Measurements from ENCODE around the gene PRR29. TPM values are rescaled to one million over a fixed set of nuclear protein-coding genes. Genes with fewer than 3 reads are reported as not detected.

PRR29 gene
- total and polyA plus RNA-seq, 2 donors (not counting 3 experiments of a cell fraction or from before 2014, with no cell fraction given), result 0.39 to 1.2 TPM

- Histone ChIP-seq H3K4me1 (ENCODE audit: control insufficient read depth, extremely low read depth, insufficient read depth, low read length) (no peaks in the 10 kb centered on the region), H3K36me3 (ENCODE audit: control insufficient read depth in 2 of 2, extremely low read depth in 1 of 2, insufficient read depth in 2 of 2, low read length in 2 of 2) (no peaks in the 10 kb centered on the region), H3K9me3 (replicated peaks; ENCODE audit: control insufficient read depth, insufficient read depth, low read length) (no peaks in the 10 kb centered on the region), H3K27me3 (ENCODE audit: control insufficient read depth in 2 of 2, insufficient read depth in 2 of 2, low read length in 2 of 2) (no peaks in the 10 kb centered on the region), H3K27ac (ENCODE audit: insufficient read depth, low read depth, low read length) (no peak overlapping the region), H3K9ac (replicated peaks; ENCODE audit: extremely low read depth, insufficient read depth, low read length) (no peak overlapping the region), H4K20me1 (replicated peaks; ENCODE audit: control insufficient read depth, extremely low read depth, insufficient read depth, low read length) (no peaks in the 10 kb centered on the region), H3K4me3 (replicated peaks in 1 of 3; ENCODE audit: insufficient read depth in 1 of 3, low read depth in 1 of 3, low read length in 3 of 3) (no peak overlapping the region), H3K9me1 (replicated peaks; ENCODE audit: control insufficient read depth, extremely low read depth, insufficient read depth, low read length) (no peaks in the 10 kb centered on the region), H3K4me2 (ENCODE audit: insufficient read depth, low read length) (no peak overlapping the region), H2AFZ (ENCODE audit: low read depth, low read length) (no peak overlapping the region), H3K79me2 (ENCODE audit: control insufficient read depth, insufficient read depth, low read length) (no peaks in the 10 kb centered on the region)
- ChIA-PET CTCF (interaction anchor here (15.1 kb wide), 1 partner anchor 100 kb away, joined by 802 read pairs; the partner anchor contains the start of gene ERN1), POLR2A (no interaction called here)
- TF ChIP-seq POLR2A (IDR thresholded peaks at IDR 0.05; ENCODE audit: low read depth, low read length), result no peak
- TF ChIP-seq GATA2 (IDR thresholded peaks at IDR 0.05; ENCODE audit: insufficient read depth, insufficient read length, low read depth, low read length), result no peak
- no peak for TF ChIP-seq JUN (IDR thresholded peaks at IDR 0.05; ENCODE audit: borderline replicate concordance, insufficient read depth, insufficient read length, low read depth)
- no peak for TF ChIP-seq MYC (IDR thresholded peaks at IDR 0.05; ENCODE audit: low read depth, low read length)
- TF ChIP-seq MAX (IDR thresholded peaks at IDR 0.05; ENCODE audit: insufficient read depth, insufficient read length), result no peak
- BruUV-seq (replicated peaks), result no TSS peak
- no peak for DNase-seq (ENCODE audit: low read depth, low spot score)
- FAIRE-seq, result no peak
- dilution Hi-C loops (cut with MboI; ENCODE audit: extremely low pct_ligation_motif_present, low sequenced_read_pairs) (loop anchor here (25.0 kb wide), 1 partner anchor 105 kb away; the partner anchor contains the start of gene ERN1), intact Hi-C loops (cut with micrococcal nuclease) (no loop called here)
These were observed 33.9 kb downstream of the PRR29 start for GRCh38 chr17:64032081-64032480.

GRCh38 chr17:64036198-64036922, 38.2 kb downstream of the PRR29 start:
- H3K4me2 ChIP-seq (ENCODE audit: insufficient read depth, low read length), result no peak overlapping the region
- H2AFZ ChIP-seq (ENCODE audit: low read depth, low read length), result no peak overlapping the region
- no TSS peak for BruUV-seq (replicated peaks)
- no peaks in the 10 kb centered on the region for H3K79me2 ChIP-seq (ENCODE audit: control insufficient read depth, insufficient read depth, low read length)
- dilution Hi-C loops (cut with MboI; ENCODE audit: extremely low pct_ligation_motif_present, low sequenced_read_pairs) (loop anchor here (25.0 kb wide), 1 partner anchor 101 kb away; the partner anchor contains the start of gene ERN1), intact Hi-C loops (cut with micrococcal nuclease) (no loop called here)
- H3K9me3 ChIP-seq (replicated peaks; ENCODE audit: control insufficient read depth, insufficient read depth, low read length), result no peaks in the 10 kb centered on the region
- no peak for TF ChIP-seq MAX (IDR thresholded peaks at IDR 0.05; ENCODE audit: insufficient read depth, insufficient read length)
- POLR2A ChIA-PET, result no interaction called here
- no peak overlapping the region for H3K4me3 ChIP-seq (replicated peaks in 1 of 3; ENCODE audit: insufficient read depth in 1 of 3, low read depth in 1 of 3, low read length in 3 of 3)
- no peaks in the 10 kb centered on the region for H4K20me1 ChIP-seq (replicated peaks; ENCODE audit: control insufficient read depth, extremely low read depth, insufficient read depth, low read length)
- DNase-seq (ENCODE audit: low read depth, low spot score), result no peak
- FAIRE-seq, result no peak
- CTCF ChIA-PET, result interaction anchor here (1.1 to 2.7 kb wide), 5 partner anchors 10 to 246 kb away, joined by 3 to 20 read pairs (median 4); no protein-coding TSS in a partner anchor
- H3K4me1 ChIP-seq (ENCODE audit: control insufficient read depth, extremely low read depth, insufficient read depth, low read length), result no peaks in the 10 kb centered on the region
- H3K9me1 ChIP-seq (replicated peaks; ENCODE audit: control insufficient read depth, extremely low read depth, insufficient read depth, low read length), result no peaks in the 10 kb centered on the region
- H3K27me3 ChIP-seq (ENCODE audit: control insufficient read depth in 2 of 2, insufficient read depth in 2 of 2, low read length in 2 of 2), result no peaks in the 10 kb centered on the region
- no peak overlapping the region for H3K27ac ChIP-seq (ENCODE audit: insufficient read depth, low read depth, low read length)
- H3K9ac ChIP-seq (replicated peaks; ENCODE audit: extremely low read depth, insufficient read depth, low read length), result no peak overlapping the region
- H3K36me3 ChIP-seq (ENCODE audit: control insufficient read depth in 2 of 2, extremely low read depth in 1 of 2, insufficient read depth in 2 of 2, low read length in 2 of 2), result peaks cover 0 to 3% of the 10 kb centered on the region in 2 experiments
